Esophagus squamous epithelium (tissue), 4 donors: Measurements from ENCODE around the gene PSD2.

Source experiments
- POLR2A ChIP-seq, 4 donors: fragments of 450-650 bp; IDR thresholded peaks; one replicate each; pipeline ENCODE4 v1.6.1; 2017; ENCODE audit warnings: antibody characterized with exemption in 4 of 4, mild to moderate bottlenecking in 4 of 4, moderate library complexity in 3 of 4
- TF ChIP-seq, protein P1 (sequence below), 6 experiments: fragments of 450-650 bp in 4 of 6; fragments of 200-600 bp in 2 of 6; sonication (generic) in 2 of 6; IDR thresholded peaks; one replicate each; pipeline ENCODE4 v1.5.1; 2016 to 2019; ENCODE audit warnings: antibody characterized with exemption in 6 of 6, mild to moderate bottlenecking in 4 of 6, moderate library complexity in 4 of 6

DNA sequence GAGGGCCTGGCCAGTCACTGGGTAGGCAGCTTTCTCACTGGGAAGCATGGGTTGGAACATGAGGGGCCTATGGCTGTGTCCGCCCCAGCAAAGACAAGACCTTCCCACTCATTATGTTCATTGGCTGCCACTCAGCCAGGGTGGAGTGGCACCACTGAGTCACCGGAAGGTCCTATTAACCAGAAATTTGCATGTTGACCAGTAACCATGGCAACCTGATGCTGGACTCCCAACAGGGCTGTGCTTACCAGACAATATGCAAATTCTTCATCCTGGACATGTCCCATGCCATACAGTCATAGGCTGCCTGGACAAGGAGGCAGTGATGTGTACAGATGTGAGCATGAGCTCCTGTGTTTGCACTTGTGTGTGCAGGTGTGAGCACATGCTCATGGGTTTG, 66.7 kb downstream of the PSD2 start:
- TF ChIP-seq POLR2A (IDR thresholded peaks at IDR 0.05) = no peak
- TF ChIP-seq, protein P1, sequence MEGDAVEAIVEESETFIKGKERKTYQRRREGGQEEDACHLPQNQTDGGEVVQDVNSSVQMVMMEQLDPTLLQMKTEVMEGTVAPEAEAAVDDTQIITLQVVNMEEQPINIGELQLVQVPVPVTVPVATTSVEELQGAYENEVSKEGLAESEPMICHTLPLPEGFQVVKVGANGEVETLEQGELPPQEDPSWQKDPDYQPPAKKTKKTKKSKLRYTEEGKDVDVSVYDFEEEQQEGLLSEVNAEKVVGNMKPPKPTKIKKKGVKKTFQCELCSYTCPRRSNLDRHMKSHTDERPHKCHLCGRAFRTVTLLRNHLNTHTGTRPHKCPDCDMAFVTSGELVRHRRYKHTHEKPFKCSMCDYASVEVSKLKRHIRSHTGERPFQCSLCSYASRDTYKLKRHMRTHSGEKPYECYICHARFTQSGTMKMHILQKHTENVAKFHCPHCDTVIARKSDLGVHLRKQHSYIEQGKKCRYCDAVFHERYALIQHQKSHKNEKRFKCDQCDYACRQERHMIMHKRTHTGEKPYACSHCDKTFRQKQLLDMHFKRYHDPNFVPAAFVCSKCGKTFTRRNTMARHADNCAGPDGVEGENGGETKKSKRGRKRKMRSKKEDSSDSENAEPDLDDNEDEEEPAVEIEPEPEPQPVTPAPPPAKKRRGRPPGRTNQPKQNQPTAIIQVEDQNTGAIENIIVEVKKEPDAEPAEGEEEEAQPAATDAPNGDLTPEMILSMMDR (IDR thresholded peaks at IDR 0.05) = no peak
